NCI-H2196 treated with DMSO at 0.1 percent for 48 hours (cell line): Measurements from ENCODE around the gene TMEM234.
A peak's percentile ranks its signal among the peaks of the same experiment; 100 is the strongest.

Experiments
- DNase-seq: peaks from one replicate; lab custom pipeline; 2025; ENCODE audit not compliant: unreplicated experiment; lab: John Stamatoyannopoulos, UW

Gene TMEM234

DNA sequence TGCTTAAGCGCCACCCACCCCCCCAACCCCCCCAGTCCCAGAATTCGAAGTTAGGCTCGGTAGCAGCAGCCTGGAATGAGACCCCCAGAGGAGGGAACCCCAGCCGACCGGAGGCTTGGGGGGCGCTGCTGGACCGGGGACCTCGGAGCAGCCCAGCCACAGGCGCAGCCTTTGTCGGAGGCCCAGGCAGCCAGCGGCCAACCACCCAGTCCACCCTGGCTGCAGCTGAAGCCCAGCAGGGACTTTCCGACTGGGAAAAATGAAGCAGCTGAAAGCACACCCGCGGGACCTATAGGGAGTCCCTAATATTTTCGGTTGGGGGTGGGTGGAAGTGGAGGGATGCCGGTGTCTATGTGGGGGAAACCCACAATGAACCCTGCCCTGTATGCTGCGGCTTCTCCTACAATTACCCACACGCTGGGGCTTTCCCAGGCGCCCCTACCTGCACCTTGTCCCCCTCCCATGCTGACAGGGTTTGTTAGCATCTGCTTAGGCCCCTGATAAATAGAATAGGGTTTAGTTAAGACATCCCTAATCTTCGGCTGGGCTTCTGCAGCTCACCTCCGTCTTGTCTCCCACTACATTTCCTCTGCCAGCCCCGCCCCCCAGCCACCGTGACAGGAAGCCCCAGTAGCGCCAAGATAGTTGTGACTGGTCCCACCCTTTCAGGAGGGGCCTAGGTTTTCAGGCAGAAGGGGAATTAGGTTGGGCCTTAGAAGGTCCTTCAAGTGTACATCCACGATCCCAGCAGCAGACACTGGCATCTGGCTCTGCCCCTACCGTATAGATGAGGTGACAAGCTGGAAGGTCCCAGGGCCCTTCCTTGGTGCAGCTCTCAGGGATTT, 20.9 kb downstream of the TMEM234 start:
- no peak for DNase-seq

DNA sequence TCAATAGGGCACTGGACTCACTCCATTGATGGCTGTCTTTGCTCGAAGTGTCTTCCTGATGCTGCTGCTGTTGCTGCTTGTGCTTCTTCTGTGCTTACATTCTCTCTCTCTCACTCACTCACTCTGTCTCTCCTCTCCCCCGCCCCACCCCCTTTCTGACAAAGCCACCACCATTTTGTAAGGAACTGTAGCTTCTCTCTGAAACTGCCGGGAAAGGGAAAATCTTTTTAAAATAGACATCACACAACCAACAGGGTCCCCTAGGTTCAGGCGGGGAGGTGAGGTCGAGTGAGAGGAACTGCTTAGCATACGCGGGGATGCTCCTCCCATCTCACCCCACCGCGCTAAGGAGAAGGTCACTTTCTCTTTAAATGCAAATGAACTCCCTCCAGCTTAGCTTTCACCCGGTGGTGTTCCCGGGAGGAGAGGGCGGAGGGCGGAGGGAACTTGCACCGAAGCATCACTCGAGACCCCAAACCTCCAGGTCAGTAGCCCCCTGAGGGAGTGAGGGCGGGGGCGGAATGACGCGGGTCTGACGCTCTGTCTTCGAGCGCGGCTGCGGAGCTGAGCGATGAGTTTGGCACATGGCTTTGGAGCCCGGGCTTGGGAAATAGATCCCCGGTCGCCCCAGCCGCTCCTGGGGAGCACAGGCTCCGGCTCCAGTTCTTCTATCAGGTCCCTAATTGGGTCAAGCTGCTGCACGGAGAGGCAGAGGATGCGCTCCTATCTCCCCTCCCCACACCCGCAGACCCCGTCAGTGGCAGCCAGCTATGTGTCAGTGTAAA, 21.7 kb downstream of the TMEM234 start, which contains the start of gene CCDC28B:
CCDC28B (plus strand) TSS at position 370 of the 785 bp plus-strand sequence. CDS start 1,341 bp downstream, outside the sequence.
- peak; percentile 51 for DNase-seq

DNA sequence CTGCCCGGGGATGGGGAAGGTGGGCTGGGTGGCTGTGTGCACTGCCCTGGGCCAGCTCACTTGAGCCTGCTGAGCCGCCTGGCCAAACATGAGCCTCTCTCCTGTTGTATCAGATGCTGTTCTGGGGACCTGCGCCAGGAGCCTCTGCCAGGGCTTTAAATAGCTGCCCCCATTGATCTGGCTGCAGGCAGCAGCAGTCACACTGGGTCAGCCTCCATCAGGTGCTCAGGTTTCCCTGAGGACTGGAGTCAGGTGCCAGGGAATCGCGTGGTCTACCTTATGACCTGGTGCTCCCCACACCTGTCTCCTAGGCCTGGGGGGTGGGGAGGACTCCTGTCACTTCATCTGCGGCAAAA, 22.5 kb downstream of the TMEM234 start:
- DNase-seq: peak; percentile 77

DNA sequence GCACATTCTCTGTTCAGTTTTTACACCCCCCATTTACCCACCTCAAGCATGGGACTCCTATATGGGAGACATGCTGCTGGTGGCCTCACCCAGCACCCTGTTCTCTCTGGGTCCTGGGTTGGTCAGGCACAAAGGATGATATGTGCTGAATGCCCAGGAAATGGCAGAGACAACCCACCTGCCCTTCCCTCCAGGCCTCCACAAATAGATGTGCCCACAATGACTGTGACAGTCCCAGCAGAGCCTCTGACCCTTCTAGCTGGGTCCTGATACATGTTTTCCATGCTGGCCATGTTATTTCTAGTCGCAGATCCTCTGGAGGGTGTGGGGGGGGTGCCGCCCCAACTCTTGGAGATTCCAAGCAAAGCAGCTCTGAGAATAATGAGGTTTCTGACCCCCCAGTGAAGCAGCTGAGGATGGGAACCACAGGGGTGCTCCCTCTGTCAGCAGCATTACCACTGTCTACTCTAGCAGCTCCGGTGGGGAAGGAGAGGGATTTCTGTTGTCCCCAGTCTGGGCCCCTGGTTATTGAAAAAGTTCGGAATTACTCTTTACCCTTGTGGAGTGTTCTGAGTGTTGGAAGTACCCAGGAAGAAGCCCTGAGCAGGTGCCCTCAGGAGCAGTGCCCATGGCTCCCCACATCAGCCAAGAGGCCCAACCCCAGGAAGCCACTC, 23.0 kb downstream of the TMEM234 start:
- DNase-seq: no peak

DNA sequence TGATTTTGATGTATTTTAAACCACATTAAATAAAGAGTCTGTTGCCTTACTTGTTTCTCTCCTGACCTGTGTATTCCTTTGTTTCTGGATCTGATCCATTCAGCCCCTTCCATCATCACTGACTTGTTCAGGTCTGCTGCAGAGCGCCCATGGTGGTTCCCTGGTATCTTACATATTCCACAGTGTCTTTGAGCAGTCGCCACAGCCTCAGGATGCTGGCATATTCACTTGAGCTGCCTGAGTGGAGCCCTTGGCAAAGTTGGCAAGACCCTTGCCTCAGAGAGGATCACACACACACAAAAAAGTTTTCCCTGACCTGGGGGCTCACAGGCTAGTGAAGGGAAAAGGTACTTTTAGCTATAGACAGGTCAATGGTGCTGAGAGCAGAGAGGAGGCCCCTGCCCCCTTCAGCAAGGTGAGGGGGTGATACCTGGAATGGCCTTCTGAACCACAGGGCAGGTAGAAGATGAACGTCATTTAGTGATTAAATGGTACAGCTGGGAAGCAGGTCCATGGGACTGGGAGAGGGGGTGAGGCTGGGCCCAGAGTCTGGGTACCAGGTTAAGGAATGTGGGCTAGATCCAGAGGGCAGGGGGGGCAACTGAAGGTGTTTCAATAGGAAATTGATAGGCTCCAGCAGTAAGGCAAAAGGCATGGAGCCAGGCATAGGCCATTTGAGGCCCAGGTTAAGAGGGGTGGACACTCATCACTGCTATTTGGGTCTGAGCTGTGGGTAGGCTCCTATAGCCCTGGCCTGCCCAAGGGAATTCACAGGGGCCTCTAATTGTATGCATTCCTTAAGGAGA, 23.7 kb downstream of the TMEM234 start:
- DNase-seq: no peak

DNA sequence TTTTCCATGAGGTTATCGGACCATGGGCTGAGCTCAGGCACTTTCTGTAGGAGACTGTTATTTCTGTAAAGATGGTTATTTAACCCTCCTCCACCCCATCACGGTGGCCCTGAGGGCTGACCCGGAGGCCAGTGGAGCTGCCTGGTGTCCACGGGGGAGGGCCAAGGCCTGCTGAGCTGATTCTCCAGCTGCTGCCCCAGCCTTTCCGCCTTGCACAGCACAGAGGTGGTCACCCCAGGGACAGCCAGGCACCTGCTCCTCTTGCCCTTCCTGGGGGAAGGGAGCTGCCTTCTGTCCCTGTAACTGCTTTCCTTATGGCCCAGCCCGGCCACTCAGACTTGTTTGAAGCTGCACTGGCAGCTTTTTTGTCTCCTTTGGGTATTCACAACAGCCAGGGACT, 24.3 kb downstream of the TMEM234 start:
- no peak for DNase-seq

DNA sequence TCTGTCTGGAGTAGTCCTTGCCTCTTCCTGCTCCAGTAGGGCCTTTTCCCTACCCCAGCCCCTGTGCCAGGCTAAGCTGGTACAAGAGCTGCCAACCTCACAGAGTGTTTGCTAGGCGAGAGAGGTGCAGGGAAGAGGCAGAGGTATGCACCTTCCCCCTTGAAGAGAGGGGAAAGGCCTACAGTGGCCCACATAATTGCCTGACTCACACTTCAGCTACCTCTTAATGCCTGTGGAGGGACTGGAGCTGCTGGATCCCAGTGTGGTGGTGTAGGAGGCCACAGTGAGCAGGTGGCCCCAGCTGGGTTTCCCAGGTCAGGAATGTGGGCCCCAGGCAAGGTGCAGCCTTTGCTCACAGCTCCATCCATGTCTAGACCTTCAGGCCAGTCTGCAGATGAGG, 25.1 kb downstream of the TMEM234 start:
- no peak for DNase-seq

DNA sequence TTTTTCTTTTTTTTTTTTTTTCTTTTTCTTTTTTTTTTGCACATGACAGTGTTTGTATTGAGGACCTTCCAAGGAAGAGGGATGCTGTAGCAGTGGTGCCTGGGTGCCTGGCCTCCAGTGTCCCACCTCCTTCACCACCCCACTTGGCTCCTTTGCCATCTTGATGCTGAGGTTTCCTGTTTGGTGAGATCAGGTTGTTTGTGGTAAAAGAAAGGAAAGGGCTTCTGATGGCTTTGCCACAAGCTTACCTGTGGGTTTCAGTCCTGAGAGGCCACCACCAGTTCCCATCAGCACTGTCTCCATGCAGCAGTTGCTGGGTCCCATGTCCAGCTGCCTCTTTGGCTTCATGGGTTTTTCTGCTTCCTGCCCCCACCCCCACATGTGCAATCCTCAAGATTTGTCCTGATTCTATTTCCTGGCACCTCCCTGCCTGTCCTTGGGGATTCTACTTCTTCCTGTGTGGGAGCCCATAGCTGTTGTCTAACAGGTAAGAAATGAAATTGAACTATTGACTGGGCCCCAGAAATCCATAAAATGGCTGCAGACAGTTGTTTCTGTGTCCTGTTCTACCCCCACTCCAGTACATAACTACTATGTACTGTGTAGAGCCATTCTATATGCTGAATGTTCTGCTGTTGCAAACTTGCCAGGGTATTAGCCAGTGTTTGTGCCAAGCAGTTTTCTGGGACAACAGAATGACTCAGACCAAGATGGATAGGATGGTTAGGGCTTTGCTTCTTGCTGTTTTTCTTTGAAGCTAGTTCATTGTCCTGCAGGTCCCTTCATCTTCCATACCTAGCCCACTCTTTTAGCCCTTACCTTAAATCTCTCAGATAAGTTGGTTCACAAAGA, 26.0 kb downstream of the TMEM234 start:
- DNase-seq: no peak

DNA sequence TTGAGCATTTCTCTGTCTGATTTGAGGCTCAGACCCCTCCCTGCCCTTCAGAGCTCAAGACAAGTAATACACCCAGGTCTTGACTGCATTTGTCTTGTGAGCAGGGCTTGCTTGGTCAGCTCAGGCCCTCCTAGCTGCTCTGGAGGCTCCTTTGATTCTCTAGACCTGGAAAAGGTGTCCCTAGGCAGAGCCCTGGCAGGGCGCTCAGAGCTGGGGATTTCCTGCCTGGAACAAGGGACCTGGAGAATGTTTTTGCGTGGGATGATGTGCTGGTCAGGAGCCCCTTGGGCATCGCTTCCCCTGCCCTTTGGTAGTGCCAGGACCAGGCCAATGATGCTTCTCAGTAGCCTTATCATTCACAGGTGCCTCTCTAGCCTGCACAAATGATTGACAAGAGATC, 26.6 kb downstream of the TMEM234 start:
- no peak for DNase-seq

DNA sequence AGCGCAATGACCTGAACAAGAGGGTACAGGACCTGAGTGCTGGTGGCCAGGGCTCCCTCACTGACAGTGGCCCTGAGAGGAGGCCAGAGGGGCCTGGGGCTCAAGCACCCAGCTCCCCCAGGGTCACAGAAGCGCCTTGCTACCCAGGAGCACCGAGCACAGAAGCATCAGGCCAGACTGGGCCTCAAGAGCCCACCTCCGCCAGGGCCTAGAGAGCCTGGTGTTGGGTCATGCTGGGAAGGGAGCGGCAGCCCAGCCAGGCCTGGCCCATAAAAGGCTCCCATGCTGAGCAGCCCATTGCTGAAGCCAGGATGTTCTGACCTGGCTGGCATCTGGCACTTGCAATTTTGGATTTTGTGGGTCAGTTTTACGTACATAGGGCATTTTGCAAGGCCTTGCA, 27.2 kb downstream of the TMEM234 start:
- DNase-seq: no peak

DNA sequence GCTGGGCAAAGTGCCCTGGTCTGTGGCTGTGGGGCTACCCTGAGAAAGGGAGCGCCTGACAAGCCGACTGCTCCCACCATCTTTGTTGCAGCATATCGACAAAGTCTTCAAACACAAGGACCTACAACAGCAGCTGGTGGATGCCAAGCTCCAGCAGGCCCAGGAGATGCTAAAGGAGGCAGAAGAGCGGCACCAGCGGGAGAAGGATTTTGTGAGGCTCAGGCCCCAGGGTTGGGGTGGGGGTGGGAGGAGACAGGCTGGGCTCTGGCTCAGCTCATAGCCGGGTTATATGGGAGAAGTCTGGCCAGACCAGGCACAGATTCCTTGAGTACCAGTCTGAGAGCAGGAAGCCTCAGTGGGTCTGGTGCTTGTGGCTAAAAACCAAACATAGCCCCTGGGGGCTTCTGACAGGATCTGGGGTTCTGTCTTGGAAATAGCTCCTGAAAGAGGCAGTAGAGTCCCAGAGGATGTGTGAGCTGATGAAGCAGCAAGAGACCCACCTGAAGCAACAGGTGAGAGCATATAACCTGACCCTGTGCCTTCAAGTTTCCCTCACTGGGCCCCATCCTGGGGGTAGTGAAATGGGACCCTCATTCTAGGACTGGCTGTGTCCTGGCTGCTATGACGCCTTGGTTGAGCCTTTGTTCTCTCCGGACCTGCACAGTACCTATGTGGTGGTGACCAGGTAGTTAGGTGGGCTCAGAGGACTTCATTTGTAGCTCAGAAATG, 29.8 kb downstream of the TMEM234 start:
- DNase-seq: no peak

DNA sequence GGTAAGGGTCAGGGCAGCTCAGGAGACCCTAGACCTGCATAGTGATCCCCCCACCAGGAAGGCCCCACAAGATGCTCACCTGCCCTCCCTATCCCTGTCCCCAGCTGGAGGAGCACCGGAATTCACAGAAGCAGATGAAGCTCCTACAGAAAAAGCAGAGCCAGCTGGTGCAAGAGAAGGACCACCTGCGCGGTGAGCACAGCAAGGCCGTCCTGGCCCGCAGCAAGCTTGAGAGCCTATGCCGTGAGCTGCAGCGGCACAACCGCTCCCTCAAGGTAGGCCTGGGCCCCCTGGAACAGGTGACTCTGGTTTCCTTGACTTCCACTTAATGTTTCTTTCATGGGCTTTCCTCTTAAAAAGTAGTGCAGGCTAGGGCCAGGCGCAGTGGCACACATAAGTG, 34.3 kb downstream of the TMEM234 start:
- DNase-seq: no peak

DNA sequence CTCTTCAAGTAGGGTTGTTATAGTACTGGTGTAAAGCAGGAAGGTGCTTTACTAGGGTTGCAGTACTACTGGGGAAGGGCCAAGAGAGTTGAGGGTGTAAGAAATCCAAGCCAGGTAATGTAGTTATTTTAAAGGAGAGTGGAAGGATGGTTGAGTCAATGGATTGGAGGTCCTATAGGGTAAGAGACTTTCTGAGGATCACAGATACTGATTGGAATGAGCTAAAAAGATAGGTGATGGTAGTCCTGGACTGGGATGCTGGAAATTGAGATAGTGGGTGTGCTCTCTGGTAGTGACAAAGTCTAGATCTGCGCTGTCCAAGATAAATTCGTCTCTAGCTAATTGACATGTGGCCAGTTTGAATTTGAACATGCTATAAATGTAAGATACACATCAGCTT, 35.7 kb downstream of the TMEM234 start:
- DNase-seq: no peak

DNA sequence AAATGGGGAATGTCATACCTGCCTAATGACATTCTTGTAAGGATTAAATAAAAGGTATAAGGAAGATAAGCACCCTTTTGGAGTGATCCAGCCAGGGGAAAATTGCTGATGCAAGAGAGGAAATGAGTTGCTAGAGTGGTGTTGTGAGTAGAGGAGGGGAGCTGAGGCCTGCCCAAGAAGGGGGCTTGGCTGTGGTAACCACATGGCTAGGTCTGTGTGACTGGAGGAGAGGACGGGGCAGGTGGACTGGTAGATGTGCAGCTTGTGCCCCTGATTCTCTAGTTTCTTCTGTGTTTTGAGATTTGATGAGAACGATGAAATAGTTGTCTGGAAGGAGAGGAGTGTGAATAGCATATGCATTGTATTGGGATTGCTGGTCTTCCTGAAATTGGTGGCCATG, 36.1 kb downstream of the TMEM234 start:
- DNase-seq: no peak

DNA sequence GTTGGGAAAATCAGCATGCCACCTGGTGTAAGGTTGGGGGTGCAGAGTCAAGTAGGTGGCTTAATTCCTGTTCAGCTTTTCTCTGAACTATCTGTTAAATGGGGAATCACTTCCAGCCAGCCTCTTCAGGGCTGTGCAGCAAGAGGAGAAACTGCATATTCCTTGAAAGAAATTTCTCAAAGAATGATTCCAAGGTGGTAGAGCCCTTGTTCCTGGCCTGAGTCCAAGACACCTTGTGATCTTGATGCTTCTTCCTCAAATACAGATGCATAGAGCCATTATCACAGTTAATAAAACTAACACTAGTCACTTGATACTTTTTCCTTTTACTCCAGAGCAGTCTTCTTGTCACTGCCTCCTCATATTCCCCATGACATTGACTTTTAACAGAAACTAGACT, 37.5 kb downstream of the TMEM234 start:
- no peak for DNase-seq

DNA sequence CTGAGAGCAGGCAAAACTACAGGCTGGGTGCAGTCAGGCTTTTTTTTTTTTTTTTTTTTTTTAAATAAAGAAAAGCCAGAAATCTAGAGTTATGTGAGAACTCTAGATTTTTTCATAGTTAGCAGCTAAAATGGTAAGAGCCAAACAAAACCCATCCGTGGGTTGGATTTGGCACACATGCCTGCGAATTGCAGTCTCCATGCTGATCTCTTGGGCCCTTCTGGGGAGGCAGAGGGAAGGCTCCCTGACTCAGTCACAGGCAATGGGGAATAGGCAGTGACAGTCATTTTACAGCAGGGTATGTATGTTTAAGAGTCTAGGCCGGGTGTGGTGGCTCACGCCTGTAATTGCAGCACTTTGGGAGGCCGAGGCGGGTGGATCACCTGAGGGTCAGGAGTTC, 40.1 kb downstream of the TMEM234 start:
- no peak for DNase-seq

DNA sequence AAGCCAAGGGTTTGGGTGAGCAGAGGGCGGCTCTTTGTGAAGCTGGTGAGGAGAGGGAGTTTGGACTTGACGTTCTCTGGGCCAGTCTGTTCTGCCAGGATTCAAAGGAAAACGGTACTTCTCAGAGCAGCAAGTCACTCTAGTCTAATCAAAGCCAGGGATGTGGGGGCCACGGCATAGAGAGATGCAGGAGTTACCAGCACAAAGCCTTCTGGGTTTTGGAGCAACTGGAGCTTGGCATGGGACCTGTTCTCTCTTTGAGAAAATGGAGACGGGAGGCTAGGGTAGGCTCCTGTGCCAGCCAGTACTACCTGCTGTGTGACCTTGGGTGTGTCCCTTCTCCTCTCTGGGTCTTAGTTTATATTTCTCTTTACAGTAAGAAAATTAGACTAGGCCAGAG, 40.6 kb downstream of the TMEM234 start:
- DNase-seq: no peak

DNA sequence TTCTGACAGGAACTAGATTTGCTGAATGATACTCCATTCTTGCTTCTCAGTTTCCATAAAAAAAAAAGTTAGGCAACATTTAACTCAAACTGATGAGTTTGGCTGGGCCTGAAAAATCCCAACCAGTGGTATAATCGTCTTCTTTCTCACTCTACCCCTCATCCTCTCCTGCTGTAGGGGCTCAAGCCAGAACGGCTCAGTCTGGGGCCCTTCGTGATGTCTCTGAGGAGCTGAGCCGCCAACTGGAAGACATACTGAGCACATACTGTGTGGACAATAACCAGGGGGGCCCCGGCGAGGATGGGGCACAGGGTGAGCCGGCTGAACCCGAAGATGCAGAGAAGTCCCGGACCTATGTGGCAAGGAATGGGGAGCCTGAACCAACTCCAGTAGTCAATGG, 41.1 kb downstream of the TMEM234 start:
- DNase-seq: no peak
